Smooth muscle cell of the brain vasculature (primary cell): Measurements from ENCODE around the gene CELSR2.

Experiments
- DNase-seq: peaks from one replicate; pipeline ENCODE4 v3.0.0-alpha.2; 2012; ENCODE audit warnings: low read depth, low spot score

The CELSR2 gene

DNA sequence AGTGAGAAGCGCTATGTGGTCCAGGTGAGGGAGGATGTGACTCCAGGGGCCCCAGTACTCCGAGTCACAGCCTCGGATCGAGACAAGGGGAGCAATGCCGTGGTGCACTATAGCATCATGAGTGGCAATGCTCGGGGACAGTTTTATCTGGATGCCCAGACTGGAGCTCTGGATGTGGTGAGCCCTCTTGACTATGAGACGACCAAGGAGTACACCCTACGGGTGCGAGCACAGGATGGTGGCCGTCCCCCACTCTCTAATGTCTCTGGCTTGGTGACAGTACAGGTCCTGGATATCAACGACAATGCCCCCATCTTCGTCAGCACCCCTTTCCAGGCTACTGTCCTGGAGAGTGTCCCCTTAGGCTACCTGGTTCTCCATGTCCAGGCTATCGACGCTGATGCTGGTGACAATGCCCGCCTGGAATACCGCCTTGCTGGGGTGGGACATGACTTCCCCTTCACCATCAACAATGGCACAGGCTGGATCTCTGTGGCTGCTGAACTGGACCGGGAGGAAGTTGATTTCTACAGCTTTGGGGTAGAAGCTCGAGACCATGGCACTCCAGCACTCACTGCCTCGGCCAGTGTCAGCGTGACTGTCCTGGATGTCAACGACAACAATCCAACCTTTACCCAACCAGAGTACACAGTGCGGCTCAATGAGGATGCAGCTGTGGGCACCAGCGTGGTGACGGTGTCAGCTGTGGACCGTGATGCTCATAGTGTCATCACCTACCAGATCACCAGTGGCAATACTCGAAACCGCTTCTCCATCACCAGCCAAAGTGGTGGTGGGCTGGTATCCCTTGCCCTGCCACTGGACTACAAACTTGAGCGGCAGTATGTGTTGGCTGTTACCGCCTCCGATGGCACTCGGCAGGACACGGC, 2.2 kb downstream of the CELSR2 start:
- DNase-seq: no peak

GRCh38 chr1:109252167-109252892, 3.0 kb downstream of the CELSR2 start:
- no peak for DNase-seq

- DNase-seq: no peak
Measured at GRCh38 chr1:109252893-109253802, 3.8 kb downstream of the CELSR2 start.

DNA sequence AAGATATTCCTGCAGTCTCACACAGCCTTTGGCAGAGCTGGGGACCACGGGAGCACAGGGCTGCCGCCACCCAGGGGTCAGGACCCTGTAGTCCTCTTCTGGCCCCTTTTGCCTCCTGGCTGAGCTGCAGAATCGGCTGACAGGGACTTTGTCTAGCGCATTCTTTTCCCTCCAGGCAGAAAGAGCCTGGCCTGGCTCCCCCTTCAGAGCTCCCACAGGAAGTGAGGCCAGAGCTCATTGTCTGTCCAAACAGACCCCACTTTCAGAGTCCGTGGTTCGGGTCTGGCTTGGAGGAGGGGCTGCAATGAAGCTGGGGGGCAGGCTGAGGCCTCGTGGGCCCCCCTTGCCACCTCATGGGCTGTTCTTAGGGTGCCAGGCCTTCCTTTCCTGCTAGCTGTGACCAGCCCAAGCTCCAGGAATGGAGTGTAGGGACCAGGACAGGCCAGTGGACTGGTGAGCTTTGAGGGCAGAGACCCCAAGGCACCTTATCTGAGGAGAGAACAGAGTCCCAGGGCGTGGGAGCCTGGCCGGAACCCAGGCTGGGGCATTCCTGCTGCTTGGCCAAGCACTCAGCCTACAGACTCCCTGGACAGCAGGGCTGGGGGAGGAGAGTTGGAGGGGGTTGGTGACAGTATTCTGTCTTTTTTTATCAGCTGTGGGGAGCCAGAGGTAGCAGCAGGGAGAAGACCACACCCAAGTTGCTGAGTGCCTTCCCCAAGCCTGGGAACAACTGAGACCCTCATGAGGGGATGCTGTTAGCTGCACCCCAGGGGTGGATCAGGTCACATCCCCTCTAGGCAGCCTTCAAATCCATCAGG, 4.7 kb downstream of the CELSR2 start:
- no peak for DNase-seq

DNA sequence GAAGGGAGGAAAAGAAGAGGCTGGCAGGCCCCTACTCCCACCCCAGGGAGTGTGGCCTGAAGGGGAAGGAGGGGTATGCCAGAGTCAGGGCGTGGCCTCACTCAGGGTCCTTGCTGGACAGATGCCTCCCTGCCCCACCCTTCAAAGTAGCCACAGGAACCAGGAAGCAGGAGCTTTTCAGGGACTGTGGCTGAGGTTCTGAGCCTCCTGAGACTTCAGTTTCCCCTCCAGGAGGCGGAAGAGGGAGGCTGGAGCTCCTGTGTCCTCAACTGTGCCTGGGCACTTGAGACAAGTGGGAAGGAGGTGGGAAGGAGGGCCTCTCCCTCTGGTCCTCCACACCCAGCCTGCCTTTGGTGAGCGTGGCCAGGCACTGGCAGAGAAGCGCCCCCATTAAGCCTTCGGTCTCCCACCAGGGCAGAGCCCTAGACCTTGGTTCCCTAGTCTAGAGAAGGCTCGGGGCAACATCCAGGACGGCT, 5.3 kb downstream of the CELSR2 start:
- DNase-seq: no peak

- no peak for DNase-seq
Measured at GRCh38 chr1:109255097-109255651, 5.8 kb downstream of the CELSR2 start.

GRCh38 chr1:109255678-109256077, 6.3 kb downstream of the CELSR2 start:
- no peak for DNase-seq

DNA sequence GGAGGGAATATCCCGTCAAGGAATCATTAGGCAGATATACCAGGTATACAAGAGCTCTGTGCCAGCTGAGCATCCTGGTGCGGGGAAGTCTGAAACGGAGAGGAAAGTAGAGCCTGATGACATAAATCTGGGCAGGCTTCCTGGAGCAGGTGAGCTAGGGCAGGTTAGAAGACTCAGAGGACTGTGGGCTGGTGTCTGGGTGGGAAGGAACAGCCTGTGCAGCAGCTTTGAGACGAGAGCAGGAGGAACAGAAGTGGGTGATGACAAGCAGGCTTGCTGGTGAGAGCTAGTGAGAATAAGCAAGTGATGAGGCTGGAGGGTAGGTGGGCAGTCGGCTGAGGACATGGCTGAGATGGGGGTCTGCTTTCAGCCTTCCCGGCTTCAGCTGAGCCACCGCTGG, 6.7 kb downstream of the CELSR2 start:
- DNase-seq: no peak

GRCh38 chr1:109256971-109257681, 7.8 kb downstream of the CELSR2 start:
- DNase-seq: no peak

- DNase-seq: no peak
Measured at GRCh38 chr1:109257682-109258421, 8.5 kb downstream of the CELSR2 start.

DNA sequence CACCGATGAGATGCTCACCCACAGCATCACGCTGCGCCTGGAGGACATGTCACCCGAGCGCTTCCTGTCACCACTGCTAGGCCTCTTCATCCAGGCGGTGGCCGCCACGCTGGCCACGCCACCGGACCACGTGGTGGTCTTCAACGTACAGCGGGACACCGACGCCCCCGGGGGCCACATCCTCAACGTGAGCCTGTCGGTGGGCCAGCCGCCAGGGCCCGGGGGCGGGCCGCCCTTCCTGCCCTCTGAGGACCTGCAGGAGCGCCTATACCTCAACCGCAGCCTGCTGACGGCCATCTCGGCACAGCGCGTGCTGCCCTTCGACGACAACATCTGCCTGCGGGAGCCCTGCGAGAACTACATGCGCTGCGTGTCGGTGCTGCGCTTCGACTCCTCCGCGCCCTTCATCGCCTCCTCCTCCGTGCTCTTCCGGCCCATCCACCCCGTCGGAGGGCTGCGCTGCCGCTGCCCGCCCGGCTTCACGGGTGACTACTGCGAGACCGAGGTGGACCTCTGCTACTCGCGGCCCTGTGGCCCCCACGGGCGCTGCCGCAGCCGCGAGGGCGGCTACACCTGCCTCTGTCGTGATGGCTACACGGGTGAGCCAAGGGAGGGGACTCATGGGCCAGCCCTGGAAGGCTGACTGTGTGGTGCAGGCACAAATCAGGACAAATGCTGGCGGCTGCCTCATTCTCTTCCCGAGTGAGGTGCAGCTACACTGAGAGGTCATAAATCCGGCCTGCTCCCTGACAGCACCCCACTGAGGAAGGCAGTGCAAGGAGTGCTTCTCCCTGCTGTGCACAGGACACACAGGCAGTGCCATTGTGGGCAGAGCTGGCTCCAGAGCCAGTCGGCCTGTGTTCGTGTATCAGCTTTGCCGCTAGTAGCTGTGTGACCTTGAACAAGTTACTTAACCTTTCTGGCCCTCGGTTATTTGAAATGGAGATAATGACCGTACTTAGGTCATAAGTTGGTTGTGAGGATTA, 9.4 kb downstream of the CELSR2 start:
- DNase-seq: no peak

DNA sequence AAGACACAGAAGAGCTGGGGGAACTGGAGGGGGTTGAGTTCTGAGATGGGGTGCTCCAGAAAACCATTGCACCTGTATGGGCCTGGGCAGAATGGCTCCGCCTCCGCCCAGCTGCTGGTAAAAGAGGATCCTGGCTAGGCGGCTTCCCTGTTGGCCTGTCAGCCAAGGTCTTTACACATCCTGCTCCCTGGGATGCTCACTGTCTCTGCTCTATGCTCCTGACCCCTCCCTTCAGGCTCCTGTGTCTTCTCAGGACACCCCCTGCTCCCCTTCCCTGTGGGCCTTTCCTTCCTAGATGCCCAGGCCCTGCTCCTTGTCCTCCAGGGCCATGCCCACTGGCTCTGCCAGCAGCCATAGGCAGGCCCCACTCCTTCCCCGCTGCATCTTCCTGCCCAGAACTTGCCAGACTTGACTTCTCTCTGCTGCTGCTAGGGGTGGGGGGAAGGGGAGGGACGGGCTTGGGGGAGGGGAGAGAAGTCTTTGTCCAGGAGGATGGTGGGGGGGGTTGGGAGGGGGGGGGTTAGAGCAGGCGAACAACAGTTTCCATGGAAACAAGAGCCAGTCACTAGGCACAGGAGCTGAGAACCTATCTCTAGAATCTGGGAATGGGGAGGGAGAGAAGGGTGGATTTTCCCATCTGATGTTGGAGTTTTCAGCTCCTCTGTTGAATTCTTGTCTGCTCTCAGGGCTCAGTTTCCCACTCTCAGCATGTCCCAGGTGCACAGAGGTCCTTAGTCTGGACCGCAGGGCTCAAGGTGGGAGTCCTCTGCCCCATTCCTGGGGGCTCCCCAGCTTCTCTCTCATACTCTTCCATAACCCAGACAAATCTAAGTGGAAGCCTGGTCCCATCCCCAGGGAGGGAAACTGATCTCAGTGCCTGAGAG, 10.6 kb downstream of the CELSR2 start:
- no peak for DNase-seq

DNA sequence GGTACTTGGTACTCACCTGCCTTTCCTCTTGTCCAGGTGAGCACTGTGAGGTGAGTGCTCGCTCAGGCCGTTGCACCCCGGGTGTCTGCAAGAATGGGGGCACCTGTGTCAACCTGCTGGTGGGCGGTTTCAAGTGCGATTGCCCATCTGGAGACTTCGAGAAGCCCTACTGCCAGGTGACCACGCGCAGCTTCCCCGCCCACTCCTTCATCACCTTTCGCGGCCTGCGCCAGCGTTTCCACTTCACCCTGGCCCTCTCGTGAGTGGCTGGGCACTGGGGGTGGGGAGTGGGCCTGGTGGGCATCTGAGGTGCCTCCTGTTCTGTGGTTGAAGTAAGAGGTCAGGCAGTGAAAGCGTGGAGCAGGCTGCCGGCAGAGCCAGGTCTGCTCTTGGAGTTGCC, 11.7 kb downstream of the CELSR2 start:
- DNase-seq: no peak

GRCh38 chr1:109261578-109261977, 12.2 kb downstream of the CELSR2 start:
- no peak for DNase-seq

GRCh38 chr1:109262231-109263055, 13.1 kb downstream of the CELSR2 start:
- DNase-seq: no peak

- DNase-seq: no peak
Measured at GRCh38 chr1:109263234-109263596, 13.9 kb downstream of the CELSR2 start.
